HG02970 (cell line): ENCODE measurements around the gene GHRH.

Experiments used
- ATAC-seq: cut with Tn5 transposase; IDR thresholded peaks from one replicate; pipeline ENCODE4 v1.9.1; 2021; ENCODE audit warnings: mild to moderate bottlenecking, moderate library complexity, moderate number of reproducible peaks; ENCODE audit not compliant: unreplicated experiment, low FRiP score

GHRH gene

DNA sequence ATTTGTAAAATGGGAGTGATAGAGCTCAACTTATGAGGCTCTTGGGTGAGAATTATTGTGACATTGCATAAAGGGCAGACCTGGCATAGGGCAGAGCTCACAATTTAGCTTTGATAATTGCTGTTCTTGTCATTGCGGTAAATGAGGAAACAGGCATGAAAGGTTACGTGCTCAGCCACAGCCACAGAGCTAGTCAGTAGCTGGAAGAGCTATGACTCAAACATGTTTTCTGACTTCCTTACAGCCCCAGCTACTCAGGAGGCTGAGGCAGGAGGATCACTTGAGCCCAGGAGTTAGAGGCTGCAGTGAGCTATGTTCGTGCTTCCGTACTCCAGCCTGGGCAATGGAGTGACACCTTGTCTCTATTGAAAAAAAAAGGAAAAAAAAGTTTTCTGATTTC is 3.5 kb upstream of the GHRH start:
- no peak for ATAC-seq

DNA sequence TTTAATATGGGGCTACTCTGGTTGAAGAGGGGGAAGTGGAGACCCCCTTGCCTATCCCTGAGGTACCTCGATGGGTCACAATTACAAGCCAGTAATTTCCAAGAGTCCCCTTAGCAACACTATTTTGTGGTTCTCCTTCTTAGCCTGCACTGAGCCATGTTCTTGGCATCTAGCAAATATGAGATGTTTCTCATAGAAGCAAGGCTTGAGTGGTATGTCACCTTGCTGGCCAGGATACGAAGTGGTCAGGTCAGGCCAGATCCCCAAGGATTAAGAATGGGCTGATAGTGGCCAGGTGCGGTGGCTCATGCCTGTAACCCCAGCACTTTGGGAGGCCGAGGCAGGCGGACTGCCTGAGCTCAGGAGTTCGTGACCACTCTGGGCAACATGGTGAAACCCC is 2.1 kb upstream of the GHRH start:
- no peak for ATAC-seq

DNA sequence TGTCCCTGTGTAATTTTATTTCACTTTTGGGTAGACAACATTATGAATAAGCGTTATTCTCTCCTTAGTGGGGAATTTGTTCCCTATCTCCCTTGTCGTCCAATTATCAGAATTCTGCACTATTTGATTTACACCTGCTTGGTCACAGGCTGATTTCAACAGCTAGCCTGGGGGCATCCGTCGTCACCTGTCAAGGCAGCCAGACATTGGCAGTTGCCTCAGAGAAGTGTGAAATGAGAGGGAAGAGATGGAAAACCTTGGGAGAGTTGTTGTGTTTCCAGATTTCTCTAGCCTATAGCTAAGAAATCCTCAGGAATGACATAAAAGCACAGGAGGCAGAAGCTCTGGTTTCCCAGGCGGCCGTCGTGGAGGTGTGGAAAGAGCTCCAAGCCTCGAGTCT is 891 bp upstream of the GHRH start:
- no peak for ATAC-seq

DNA sequence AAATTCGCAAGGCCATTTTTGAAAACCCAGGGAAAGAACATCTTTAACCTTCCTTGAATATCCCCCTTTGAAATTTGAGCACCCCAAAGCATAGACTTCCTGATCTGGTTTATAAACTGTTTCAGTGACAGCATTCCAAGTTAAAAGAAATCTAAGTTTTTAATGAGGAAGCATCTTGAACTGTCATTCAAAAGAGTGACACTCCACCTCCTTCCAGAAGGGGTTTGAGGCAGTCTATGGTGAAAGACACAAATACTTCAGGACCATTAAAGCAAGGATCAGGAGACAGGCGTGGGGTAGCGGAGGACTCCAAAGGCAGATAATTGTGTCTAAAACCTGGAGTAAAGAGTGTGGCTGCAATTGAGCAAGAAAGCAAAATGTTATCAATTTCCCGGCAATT is 691 bp downstream of the GHRH start:
- no peak for ATAC-seq

DNA sequence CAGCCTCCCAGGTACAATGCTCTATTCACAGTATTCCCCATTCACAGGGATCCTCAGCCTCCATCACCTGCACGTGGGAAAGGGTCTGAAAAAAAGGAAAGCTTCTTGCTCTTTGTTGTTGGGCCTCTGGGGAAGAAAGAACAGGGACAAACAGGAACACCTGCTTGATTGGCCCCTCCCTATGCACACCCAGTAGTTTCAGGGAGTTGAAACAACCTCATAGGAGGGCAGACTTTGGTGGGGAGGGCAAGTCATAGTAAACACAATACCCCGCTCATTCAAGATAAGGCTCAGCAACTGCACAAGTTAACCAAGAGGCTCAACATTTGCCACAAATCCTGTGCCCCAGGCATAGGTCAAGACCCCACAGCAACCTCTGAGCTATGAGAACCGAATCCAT is 1.7 kb downstream of the GHRH start:
- ATAC-seq: no peak

DNA sequence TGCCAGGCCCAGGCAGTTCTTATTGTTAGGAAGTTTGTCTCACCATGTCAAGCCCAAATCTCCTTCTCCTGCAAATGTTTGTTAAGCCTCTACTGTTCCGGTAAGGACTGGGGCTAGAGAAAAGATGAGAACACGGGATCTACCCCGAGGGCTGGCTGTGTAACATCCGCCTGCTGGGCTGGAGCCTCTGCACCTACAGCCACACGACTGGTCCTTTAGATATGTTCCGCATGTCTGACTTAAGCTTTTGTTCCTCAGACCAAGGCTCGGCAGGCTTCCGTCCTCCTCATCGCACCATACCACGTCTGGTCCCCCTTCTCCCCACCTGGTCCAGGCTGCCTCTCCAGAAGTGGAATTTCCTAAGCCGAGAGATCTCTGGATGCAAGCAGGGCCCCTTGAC is 2.6 kb downstream of the GHRH start:
- no peak for ATAC-seq

DNA sequence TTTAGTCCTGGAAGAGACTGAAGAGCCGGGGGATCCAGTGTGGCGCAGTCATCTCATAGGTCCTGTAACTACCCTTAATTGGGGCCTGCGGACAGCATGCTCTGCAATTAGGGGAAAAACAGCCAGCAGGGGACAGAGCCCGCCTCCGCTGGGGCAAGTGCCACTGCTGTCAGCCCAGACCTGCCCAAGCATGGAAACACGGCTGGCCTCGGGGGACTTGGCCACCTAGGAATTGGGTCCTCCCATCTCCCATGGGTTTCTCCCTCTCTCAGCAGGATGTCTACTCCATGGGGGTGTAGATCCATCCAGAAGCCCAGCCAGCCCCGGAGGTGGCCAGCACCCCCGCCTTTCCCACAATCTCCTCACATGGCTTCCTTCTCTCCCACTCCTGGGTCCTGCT is 3.6 kb downstream of the GHRH start:
- no peak for ATAC-seq

DNA sequence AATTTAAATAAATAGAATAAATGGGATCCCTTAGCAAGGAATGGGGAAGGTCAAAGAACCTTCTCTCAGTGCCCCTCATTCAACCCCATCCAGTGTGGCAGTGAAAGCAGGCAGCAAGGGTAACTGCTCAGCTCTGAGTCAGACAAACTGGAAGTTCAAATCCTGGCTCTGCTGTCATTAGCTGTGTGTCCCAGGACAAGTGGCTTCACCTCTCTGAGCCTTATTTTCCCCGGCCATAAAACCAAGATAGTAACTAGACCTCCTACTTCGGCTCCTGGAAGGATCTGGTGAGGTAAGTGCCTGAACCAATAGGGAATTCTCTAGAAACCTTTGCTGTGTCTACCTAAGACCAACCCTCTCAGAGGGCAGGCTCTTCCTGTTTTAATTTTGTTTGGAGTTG is 4.1 kb downstream of the GHRH start:
- no peak for ATAC-seq

DNA sequence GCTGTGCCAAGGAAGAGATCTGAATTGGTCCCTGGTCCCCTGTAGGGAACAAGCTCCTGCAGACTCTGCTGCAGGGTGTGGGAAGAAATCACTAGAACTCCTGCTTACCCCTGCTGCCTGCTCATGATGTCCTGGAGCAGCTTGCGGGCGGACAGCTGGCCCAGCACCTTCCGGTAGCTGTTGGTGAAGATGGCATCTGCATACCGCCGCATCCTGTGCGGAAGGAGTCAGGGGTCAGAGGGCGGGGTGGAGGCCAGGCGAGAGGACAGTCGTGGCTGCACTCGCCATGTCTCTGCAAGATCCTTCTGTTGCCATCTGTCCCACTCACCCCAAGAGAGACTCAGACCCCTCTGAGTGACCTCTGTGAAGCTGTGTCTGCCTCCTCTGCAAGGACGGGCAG is 5.3 kb downstream of the GHRH start:
- no peak for ATAC-seq

DNA sequence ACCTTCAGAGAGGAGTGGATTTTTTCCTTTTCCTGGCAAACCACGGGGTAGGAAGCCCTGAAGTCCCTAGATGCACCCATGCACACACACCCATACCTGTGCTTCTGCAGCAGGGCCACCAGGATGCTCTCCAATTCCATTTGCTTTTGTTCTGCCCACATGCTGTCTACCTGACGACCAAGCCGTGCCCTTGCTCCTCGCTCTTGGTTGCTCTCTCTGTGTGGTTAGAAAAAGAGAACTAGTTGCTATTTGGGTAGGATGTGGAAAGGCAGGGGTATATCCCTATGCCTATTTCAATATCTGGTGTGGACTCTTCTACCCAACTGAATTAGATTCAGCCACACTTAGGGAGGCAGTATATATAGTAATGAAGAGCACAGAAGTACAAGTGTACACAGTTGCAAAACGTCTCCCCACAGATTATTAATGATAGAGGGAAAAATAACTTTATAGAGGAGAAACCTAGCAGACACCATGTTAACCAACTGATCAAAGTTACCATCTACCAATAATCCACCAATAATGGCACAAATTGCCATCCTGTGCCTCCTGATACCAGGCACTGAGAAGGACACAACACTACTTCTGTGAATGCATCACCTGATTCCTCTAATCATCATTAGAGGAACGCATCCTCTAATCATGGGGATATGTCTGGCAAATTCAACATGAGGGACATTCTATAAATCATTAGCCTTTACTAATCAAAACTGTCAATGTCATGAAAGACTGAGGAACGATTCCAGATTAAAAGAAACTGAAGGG is 7.3 kb downstream of the GHRH start:
- ATAC-seq: no peak

DNA sequence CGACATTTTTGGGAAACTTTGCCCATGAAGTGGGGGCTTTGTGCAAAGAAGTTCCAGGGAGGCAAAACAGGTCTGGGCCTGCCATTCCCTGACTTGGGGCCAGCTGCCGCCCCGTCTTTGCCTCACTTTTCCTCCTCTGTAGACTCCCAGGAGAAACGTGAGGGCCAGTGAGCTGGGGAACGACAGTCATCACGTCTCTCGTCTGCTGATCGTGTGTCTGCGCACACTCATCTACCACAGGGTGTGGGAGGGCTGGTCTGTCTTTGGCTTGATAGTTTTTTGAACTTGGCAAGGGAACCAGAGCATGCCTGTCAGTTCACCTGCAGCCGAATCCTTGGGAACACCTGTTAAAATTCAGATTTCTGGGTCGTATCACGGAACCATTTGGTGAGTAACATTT is 8.5 kb downstream of the GHRH start:
- ATAC-seq: no peak

DNA sequence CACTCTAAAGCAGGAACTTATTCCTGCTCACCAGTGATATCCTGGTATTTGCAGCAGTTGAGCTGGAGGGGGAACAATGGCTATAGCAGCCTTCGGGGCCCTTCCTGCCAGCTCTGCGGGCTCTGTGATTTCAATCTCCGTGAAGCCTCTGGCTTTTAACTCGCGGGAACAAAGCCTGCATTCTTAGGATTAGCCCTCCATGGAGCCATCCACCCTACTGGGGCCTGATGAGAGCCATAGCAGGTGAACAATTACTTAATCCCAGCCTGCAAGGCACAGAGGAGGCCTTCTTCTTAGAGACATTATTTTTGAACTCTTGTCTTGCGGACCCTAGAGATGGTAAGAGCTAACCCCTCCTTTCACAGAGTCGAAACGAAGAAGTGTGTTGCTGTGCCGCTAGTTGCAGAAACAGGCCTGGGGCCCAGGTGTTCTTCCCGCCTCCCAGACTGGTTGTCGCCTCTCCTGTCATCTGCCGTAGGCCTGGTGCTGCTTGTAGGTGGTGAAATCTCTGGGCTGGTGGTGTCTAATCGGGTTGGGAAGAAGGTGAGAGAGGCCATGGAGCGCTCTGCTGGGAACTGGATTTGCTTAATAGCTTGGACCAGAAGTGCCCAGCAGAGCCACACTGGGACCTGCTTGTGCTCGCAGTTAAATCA is 9.7 kb downstream of the GHRH start:
- ATAC-seq: no peak

DNA sequence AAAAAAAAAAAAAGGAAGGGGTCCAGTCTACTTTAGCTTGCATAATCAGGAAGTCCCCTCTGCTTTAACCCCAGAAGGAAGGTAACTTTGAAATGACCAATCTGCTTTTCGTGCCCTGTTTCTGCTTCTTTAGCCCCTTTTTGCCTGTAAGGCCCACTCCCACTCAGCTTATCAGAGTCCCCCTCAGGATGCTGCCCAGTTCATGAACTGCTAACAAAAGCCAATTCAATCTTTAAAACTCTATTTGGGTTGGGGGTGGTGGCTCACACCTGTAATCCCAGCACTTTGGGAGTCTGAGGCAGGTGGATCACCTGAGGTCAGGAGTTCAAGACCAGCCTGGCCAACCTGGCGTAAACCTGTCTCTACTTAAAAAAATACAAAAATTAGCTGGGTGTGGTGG is 12.3 kb downstream of the GHRH start:
- no peak for ATAC-seq

DNA sequence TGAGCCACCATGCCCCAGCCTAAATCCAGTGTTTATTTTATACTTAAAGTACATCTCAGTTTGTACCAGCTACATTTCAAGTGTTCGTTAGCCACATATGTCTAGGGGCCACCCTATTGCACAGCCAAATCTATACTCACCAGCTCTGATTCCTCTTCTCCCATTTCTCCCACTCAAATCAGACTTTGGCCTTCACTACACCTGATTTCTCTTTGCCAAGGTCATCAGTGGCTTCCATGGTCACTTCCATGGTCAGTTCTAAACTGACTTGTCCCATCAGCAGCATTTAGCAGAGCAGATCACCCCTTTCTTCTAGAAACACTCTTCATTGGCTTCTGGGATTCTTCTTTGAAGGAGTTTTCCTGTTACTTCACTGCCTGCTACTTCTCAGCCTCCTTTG is 14.1 kb downstream of the GHRH start:
- no peak for ATAC-seq

DNA sequence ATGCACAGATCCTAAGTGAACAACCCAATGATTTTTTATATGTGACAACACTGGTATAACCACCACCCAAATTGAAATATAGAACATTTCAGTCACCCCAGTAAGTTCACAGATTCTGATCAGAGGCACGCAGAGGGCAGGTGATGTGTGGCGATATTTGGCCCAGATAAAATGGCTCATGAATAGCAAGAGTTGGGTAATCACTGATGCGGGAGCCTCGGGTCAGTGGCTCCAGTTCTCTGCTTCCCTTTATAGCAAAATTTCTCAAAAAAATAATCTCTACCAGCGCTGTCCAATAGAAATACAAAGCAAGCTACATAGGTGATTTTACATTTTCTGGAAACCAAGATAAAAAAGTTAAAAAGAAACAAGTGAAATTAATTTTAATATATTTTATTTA is 14.9 kb downstream of the GHRH start:
- ATAC-seq: no peak

DNA sequence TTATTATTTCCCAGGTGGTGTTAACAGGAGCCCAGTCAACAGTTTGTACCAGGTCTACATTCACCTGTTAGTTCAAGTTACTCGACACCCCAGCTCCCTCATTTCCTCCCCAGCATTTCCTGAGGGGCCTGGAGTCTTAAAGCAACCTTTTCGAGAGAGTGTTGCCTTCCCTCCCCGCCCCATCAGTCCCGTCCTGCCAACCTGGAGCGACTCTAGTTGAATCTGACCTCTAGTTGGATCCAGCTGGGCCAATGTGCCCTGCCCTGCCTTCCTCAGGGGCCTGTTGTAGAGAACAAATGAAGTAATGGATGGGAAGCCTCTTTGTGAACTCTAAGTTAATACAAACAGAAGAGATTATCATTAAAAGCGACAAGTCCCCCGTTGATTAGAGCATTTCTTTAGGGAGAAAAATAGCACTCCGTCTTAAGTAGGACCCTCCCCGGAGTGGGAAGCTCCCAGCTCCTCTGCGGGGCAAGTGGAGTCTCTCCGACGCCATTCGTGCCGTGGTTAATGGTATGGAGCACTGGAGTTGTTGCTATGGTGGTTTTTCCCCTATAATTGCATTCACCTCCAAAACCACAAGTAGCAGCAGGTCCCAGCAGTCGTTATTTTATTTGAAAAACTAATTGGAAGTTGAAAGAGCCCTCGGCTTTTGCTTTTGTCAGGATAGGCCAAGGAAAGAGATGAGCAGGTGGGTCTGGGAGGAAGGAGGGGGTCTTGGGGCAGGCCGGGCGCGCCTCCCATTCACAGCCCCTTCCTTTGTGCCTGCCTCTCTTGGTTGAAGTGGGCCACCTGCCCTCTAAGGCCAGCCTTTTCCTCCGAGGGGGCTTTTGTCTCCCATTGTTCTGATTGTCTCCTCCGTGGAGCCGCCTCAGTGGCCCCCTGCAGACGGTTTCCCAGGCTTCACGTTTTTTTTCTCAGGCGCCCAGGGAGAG is 16.1 kb downstream of the GHRH start:
- ATAC-seq: no peak

DNA sequence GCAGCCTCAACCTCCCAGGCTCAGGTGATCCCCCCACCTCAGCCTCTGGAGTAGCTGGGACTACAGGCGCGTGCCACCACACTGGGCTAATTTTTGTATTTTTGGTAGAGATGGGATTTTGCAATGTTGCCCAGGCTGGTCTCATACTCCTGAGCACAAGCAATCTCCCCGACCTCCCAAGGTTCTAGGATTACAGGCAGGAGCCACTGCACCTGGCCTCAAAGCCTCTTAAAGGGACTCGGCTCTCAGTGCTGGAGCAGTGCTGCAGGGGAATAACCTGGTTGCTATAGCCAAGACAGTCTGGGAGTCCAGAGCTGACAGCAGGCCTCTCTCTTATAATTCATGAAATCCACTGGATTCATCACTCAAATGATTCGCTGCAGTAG is 17.0 kb downstream of the GHRH start:
- ATAC-seq: no peak

DNA sequence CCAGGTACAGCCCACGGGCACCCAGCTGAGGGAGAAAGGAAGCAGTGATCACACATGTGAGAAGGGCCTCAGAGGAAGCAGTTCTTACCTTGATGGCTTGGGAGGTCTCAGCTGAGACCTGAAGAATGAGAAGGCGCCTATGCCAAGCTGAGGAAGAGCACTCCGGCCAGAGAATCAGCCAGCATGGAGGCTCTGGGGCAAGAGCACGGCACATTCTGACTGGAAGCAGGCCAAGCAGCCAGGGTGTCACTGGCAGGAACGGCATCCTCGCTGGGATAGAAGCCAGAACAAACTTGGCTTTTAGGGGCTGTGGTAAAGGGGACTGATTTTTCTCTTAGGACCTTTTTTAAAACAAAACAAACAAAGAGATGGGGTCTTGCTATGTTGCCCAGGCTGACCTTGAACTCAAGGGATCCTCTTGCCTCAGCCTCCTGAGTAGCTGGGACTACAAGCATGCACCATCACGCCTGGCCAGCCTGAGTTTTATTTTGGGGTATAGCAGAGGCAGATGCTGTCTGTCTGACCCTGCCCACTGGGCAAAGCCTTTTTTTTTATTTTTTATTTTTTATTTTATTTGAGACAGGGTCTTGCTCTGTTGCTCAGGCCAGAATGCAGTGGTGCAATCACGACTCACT is 17.6 kb downstream of the GHRH start:
- no peak for ATAC-seq

DNA sequence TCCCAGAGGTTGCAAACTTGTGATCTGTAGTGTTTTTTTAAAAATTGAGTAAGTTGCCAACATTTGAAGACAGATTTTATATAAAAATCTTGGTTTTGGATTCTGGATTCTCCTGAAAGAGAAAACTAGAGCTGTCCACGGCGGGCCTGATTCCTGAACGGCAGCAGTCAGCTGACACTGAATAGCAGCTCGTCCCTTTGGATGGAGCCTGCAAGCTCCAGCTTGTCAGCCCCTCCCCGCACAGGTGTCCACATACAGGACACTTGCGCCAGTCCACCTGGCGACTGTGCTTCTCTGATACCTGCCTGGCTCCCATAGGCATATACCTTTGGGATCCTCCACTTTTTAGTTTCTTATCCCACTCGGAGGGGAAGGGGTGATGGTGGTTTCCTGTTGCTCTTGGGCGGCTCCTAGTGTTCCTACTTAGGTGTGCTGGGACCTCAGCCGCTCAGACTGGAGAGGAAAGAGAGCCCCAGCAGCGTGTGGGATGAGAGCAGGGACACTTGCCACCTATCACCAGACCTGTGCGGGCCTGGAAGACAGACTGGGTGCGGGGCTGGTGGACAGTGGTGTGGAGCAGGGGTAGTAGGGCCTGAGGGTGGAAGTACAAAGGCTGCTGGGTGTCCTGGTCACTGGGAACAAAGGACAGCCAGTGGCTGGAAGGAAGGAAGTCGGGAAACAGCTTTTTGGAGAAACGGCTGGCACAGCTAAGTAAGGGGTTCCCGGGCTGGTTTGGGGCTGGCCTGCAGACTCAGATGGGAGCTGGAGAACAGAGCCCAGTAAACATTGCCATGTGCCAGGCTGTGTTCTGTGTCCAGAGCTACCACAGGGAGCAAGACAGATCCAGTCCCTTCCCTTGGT is 18.3 kb downstream of the GHRH start:
- no peak for ATAC-seq

DNA sequence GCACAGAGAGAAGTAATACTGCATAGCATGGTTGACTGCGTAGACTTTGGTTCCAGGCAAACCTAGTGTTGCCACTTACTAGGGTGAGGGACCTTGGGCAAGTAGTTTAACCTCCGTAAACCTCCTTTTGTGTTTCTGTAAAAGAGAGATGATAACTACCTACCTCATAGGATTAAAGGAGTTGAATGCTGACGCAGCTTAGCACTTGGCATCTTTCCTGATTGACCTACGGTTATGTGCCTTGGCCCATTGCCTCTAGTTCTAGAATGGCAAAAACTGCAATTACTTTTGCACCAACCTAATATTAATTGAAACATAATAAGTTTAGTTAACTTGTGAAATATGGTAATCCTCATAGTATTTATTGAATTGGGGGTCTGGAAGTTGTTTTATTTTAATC is 19.1 kb downstream of the GHRH start:
- no peak for ATAC-seq
